Astrocyte (in vitro differentiated cells and primary cell): ENCODE results near the gene TMBIM1. TPM values are rescaled to one million over a fixed set of nuclear protein-coding genes. Genes with fewer than 3 reads are reported as not detected.

Experiments
- DNase-seq: peaks from one replicate; pipeline ENCODE4 v3.0.0-alpha.2; 2010; ENCODE audit warnings: low read depth
- FAIRE-seq: peaks from 2 replicates; lab custom pipeline; 2011; peaks lifted over from hg19 to GRCh38; lab: Jason Lieb, UNC
- H2AFZ ChIP-seq: 2 replicates; pipeline ENCODE4 v1.6.0; 2012; ENCODE audit warnings: low read depth, low read length, inconsistent platforms
- H3K27ac ChIP-seq: 2 replicates; pipeline ENCODE4 v1.5.1; 2011; ENCODE audit warnings: low read depth, low read length, inconsistent platforms
- H3K27me3 ChIP-seq: 2 replicates; pipeline ENCODE4 v1.6.0; 2011; ENCODE audit warnings: low read length, inconsistent platforms; ENCODE audit not compliant: insufficient read depth
- H3K36me3 ChIP-seq: 2 replicates; pipeline ENCODE4 v1.5.1; 2011; ENCODE audit warnings: low read length, inconsistent platforms; ENCODE audit not compliant: insufficient read depth
- H3K4me1 ChIP-seq: 2 replicates; pipeline ENCODE4 v1.5.1; 2011; ENCODE audit warnings: low read length, inconsistent platforms; ENCODE audit not compliant: insufficient read depth
- H3K4me2 ChIP-seq: 2 replicates; pipeline ENCODE4 v1.6.0; 2012; ENCODE audit warnings: low read length, inconsistent platforms
- H3K4me3 ChIP-seq: 2 replicates; pipeline ENCODE4 v1.5.1; 2011; ENCODE audit warnings: low read depth, mild to moderate bottlenecking, low read length, inconsistent platforms; ENCODE audit not compliant: insufficient read depth
- H3K79me2 ChIP-seq: 2 replicates; pipeline ENCODE4 v1.6.0; 2012; ENCODE audit warnings: mild to moderate bottlenecking, low read length, inconsistent platforms; ENCODE audit not compliant: insufficient read depth
- H3K9ac ChIP-seq: 2 replicates; pipeline ENCODE4 v1.6.0; 2012; ENCODE audit warnings: mild to moderate bottlenecking, low read length, inconsistent platforms
- H3K9me3 ChIP-seq: 2 replicates; pipeline ENCODE4 v1.5.1; 2012; ENCODE audit warnings: low read depth, mild to moderate bottlenecking, low read length, inconsistent platforms; ENCODE audit not compliant: insufficient read depth
- H4K20me1 ChIP-seq: 2 replicates; pipeline ENCODE4 v1.6.0; 2012; ENCODE audit warnings: low read length, inconsistent platforms; ENCODE audit not compliant: insufficient read depth
- H3K27ac Mint-ChIP-seq: one replicate; pipeline ENCODE4 v1.8.0; 2021; ENCODE audit warnings: mild to moderate bottlenecking, mixed read lengths; ENCODE audit not compliant: unreplicated experiment
- H3K27me3 Mint-ChIP-seq: one replicate; pipeline ENCODE4 v1.8.0; 2021; ENCODE audit warnings: low read depth, mixed read lengths; ENCODE audit not compliant: unreplicated experiment
- H3K36me3 Mint-ChIP-seq: one replicate; pipeline ENCODE4 v1.8.0; 2021; ENCODE audit warnings: low read depth, mixed read lengths; ENCODE audit not compliant: unreplicated experiment
- H3K4me1 Mint-ChIP-seq: one replicate; pipeline ENCODE4 v1.8.0; 2021; ENCODE audit warnings: low read depth, mixed read lengths; ENCODE audit not compliant: unreplicated experiment
- H3K4me3 Mint-ChIP-seq: one replicate; pipeline ENCODE4 v1.8.0; 2021; ENCODE audit warnings: mild to moderate bottlenecking, moderate library complexity, mixed read lengths; ENCODE audit not compliant: unreplicated experiment
- H3K9me3 Mint-ChIP-seq: one replicate; pipeline ENCODE4 v1.8.0; 2021; ENCODE audit warnings: mild to moderate bottlenecking, mixed read lengths; ENCODE audit not compliant: unreplicated experiment
- EZH2 ChIP-seq: IDR thresholded peaks from 2 replicates; pipeline ENCODE4 v1.6.1; 2012; ENCODE audit warnings: mild to moderate bottlenecking, low read length, inconsistent platforms; ENCODE audit not compliant: insufficient read depth
- total RNA-seq: library from RNA; stranded (reverse); gene quantifications from 2 replicates; pipeline ENCODE4 v1.2.1, GENCODE V29; 2021
- TF ChIP-seq, protein P1 (sequence below): IDR thresholded peaks from 2 replicates; pipeline ENCODE4 v1.5.1; 2011; ENCODE audit warnings: low read depth, mild to moderate bottlenecking, inconsistent platforms, low read length, moderate library complexity; ENCODE audit not compliant: insufficient read depth

TMBIM1 gene
- total RNA-seq, 1 donor from 2014 or later, result 37.2 TPM

DNA sequence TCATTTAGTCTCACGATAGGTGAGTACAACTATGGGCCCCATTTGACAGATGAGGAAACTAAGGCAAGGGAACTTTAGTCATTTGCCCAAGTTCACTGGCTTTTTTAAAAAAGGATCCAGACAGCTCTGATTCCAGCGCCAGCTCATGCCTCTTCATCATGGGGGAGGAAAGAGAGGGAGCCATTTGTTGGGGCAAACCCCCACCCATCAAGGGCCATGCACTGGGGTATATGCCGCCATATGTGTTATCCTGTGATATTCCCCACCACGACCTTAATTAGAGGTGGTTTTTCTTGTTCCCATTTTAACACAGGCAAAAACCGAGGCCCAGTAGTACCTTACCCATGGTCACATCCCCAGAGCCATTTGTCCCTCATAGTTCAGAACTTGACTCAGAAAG is 32.1 kb downstream of the TMBIM1 start:
- Histone ChIP-seq H4K20me1 (peaks cover 32% of the 10 kb centered on the region), H3K4me1 (peaks cover 14% of the 10 kb centered on the region), H3K4me3 (no peak overlapping the region), H3K27me3 (no peaks in the 10 kb centered on the region), H3K4me2 (no peak overlapping the region), H3K27ac (no peak overlapping the region), H3K9ac (no peak overlapping the region), H3K9me3 (no peaks in the 10 kb centered on the region), H2AFZ (no peak overlapping the region), H3K36me3 (peaks cover 19% of the 10 kb centered on the region), H3K79me2 (no peaks in the 10 kb centered on the region)
- H3K9me3 Mint-ChIP-seq, result no peaks in the 10 kb centered on the region
- no peak overlapping the region for H3K4me3 Mint-ChIP-seq
- H3K36me3 Mint-ChIP-seq, result peaks cover 9% of the 10 kb centered on the region
- TF ChIP-seq, protein P1, sequence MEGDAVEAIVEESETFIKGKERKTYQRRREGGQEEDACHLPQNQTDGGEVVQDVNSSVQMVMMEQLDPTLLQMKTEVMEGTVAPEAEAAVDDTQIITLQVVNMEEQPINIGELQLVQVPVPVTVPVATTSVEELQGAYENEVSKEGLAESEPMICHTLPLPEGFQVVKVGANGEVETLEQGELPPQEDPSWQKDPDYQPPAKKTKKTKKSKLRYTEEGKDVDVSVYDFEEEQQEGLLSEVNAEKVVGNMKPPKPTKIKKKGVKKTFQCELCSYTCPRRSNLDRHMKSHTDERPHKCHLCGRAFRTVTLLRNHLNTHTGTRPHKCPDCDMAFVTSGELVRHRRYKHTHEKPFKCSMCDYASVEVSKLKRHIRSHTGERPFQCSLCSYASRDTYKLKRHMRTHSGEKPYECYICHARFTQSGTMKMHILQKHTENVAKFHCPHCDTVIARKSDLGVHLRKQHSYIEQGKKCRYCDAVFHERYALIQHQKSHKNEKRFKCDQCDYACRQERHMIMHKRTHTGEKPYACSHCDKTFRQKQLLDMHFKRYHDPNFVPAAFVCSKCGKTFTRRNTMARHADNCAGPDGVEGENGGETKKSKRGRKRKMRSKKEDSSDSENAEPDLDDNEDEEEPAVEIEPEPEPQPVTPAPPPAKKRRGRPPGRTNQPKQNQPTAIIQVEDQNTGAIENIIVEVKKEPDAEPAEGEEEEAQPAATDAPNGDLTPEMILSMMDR, result no peak
- no peak for TF ChIP-seq EZH2
- DNase-seq (no peak), FAIRE-seq (no peak)
- H3K4me1 Mint-ChIP-seq, result peaks cover 37% of the 10 kb centered on the region
- H3K27me3 Mint-ChIP-seq, result no peaks in the 10 kb centered on the region
- peak overlapping the region; percentile 58 for H3K27ac Mint-ChIP-seq

GRCh38 chr2:218259099-218259961 is 33.0 kb downstream of the TMBIM1 start:
- no peaks in the 10 kb centered on the region for H3K79me2 ChIP-seq
- no peaks in the 10 kb centered on the region for H3K9me3 ChIP-seq
- DNase-seq, result peak; percentile 68
- Mint-ChIP-seq H3K27ac (peak overlapping the region; percentile 95), H3K9me3 (no peaks in the 10 kb centered on the region), H3K4me1 (peaks cover 40% of the 10 kb centered on the region), H3K4me3 (peak overlapping the region; percentile 28), H3K36me3 (peaks cover 12% of the 10 kb centered on the region), H3K27me3 (no peaks in the 10 kb centered on the region)
- peaks cover 27% of the 10 kb centered on the region for H3K36me3 ChIP-seq
- TF ChIP-seq EZH2, result no peak
- TF ChIP-seq, protein P1, result no peak
- no peak for FAIRE-seq
- peak overlapping the region; percentile 42 for H3K4me2 ChIP-seq
- H3K27ac ChIP-seq, result peak overlapping the region; percentile 59
- H4K20me1 ChIP-seq, result peaks cover 37% of the 10 kb centered on the region
- peak overlapping the region; percentile 54 for H3K9ac ChIP-seq
- peaks cover 14% of the 10 kb centered on the region for H3K4me1 ChIP-seq
- H3K4me3 ChIP-seq, result no peak overlapping the region
- H3K27me3 ChIP-seq, result no peaks in the 10 kb centered on the region
- no peak overlapping the region for H2AFZ ChIP-seq
